HepG2 (cell line): ENCODE measurements around the gene PXDC1. TPM values are rescaled to one million over a fixed set of nuclear protein-coding genes. Genes with fewer than 3 reads are reported as not detected.

Source experiments
- ARID5B ChIP-seq: IDR thresholded peaks from 2 replicates; pipeline ENCODE4 v1.4.0; 2020; ENCODE audit warnings: mild to moderate bottlenecking, missing genetic modification reagents
- ARNT2 ChIP-seq: sonication (generic); formaldehyde crosslinking; IDR thresholded peaks from 2 replicates; pipeline ENCODE4 v1.8.0; 2022; ENCODE audit warnings: mild to moderate bottlenecking, low read depth, missing genetic modification reagents, moderate library complexity
- BCL6 ChIP-seq: IDR thresholded peaks from 2 replicates; pipeline ENCODE4 v1.6.1; 2016; ENCODE audit warnings: missing genetic modification reagents, missing compliant biosample characterization
- HDAC2 ChIP-seq: sonication (generic); formaldehyde crosslinking; IDR thresholded peaks from 2 replicates; pipeline ENCODE4 v1.4.0; 2020; ENCODE audit warnings: missing genetic modification reagents
- HNRNPLL ChIP-seq: fragments of 200-400 bp; formaldehyde crosslinking; IDR thresholded peaks from 2 replicates; pipeline ENCODE4 v1.6.1; 2017; ENCODE audit warnings: mild to moderate bottlenecking, low read depth, low read length; ENCODE audit not compliant: poor library complexity, severe bottlenecking
- KMT2B ChIP-seq: IDR thresholded peaks from 2 replicates; pipeline ENCODE4 v1.6.1; 2016; ENCODE audit warnings: missing genetic modification reagents, missing compliant biosample characterization
- NBN ChIP-seq: fragments of 450-650 bp; conservative IDR thresholded peaks from 2 replicates; pipeline ENCODE4 v1.6.1; 2017
- SRY ChIP-seq: sonication (generic); formaldehyde crosslinking; IDR thresholded peaks from 2 replicates; pipeline ENCODE4 v1.8.0; 2022; ENCODE audit warnings: mild to moderate bottlenecking, missing genetic modification reagents
- ZC3H4 ChIP-seq: sonication (generic); formaldehyde crosslinking; IDR thresholded peaks from 2 replicates; pipeline ENCODE4 v1.4.0; 2020; ENCODE audit warnings: missing genetic modification reagents, borderline replicate concordance
- ZNF12 ChIP-seq: sonication (generic); formaldehyde crosslinking; IDR thresholded peaks from 2 replicates; pipeline ENCODE4 v1.5.0; 2020; ENCODE audit warnings: missing genetic modification reagents
- ZNF280D ChIP-seq: sonication (generic); formaldehyde crosslinking; IDR thresholded peaks from 2 replicates; pipeline ENCODE4 v1.5.1; 2020; ENCODE audit warnings: mild to moderate bottlenecking, missing genetic modification reagents
- ZNF354B ChIP-seq: sonication (generic); formaldehyde crosslinking; IDR thresholded peaks from 2 replicates; pipeline ENCODE4 v1.8.0; 2022; ENCODE audit warnings: mild to moderate bottlenecking, missing genetic modification reagents
- ZNF563 ChIP-seq: sonication (generic); formaldehyde crosslinking; IDR thresholded peaks from 2 replicates; pipeline ENCODE4 v1.8.0; 2022; ENCODE audit warnings: mild to moderate bottlenecking, moderate library complexity, missing genetic modification reagents
- ZNF616 ChIP-seq: sonication (generic); formaldehyde crosslinking; IDR thresholded peaks from 2 replicates; pipeline ENCODE4 v1.5.0; 2020; ENCODE audit warnings: low read depth, mild to moderate bottlenecking, missing genetic modification reagents
- polyA plus RNA-seq, 8 experiments: library from polyadenylated mRNA; depleted of rRNA in 3 of 8; stranded (reverse) in 7 of 8; unstranded in 1 of 8; fragments of >200 nt; fragmentation: Illumina TruSeq in 4 of 8; extraction: Trizol in 4 of 8; gene quantifications; 2 replicates each; pipeline versions ENCODE4 v1.2.1 to v1.2.3, GENCODE V29; 2011 to 2016; ENCODE audit warnings: low read depth in 4 of 8, missing spikeins in 1 of 8, mixed read lengths in 1 of 8; ENCODE audit not compliant: insufficient read depth in 1 of 8
- total RNA-seq, 5 experiments: library from RNA; depleted of rRNA; stranded (reverse); fragments of >200 nt; fragmentation: Illumina TruSeq; extraction: Trizol; gene quantifications; 2 replicates each; pipeline ENCODE4 v1.2.3, GENCODE V29; 2016; ENCODE audit warnings: low read depth in 1 of 5
- TF ChIP-seq, protein P1 (sequence below): sonication (generic); formaldehyde crosslinking; IDR thresholded peaks from 2 replicates; pipeline ENCODE4 v1.4.0; 2020; ENCODE audit warnings: missing genetic modification reagents
- TF ChIP-seq, protein P2 (sequence below): sonication (generic); formaldehyde crosslinking; IDR thresholded peaks from 2 replicates; pipeline ENCODE4 v1.5.1; 2020; ENCODE audit warnings: mild to moderate bottlenecking, missing genetic modification reagents, moderate library complexity

Gene PXDC1
- total and polyA plus RNA-seq, 2 of the 13 experiments (the other 11 are each of a cell fraction or from before 2014, with no cell fraction given) = 32.4 to 34.7 TPM

DNA sequence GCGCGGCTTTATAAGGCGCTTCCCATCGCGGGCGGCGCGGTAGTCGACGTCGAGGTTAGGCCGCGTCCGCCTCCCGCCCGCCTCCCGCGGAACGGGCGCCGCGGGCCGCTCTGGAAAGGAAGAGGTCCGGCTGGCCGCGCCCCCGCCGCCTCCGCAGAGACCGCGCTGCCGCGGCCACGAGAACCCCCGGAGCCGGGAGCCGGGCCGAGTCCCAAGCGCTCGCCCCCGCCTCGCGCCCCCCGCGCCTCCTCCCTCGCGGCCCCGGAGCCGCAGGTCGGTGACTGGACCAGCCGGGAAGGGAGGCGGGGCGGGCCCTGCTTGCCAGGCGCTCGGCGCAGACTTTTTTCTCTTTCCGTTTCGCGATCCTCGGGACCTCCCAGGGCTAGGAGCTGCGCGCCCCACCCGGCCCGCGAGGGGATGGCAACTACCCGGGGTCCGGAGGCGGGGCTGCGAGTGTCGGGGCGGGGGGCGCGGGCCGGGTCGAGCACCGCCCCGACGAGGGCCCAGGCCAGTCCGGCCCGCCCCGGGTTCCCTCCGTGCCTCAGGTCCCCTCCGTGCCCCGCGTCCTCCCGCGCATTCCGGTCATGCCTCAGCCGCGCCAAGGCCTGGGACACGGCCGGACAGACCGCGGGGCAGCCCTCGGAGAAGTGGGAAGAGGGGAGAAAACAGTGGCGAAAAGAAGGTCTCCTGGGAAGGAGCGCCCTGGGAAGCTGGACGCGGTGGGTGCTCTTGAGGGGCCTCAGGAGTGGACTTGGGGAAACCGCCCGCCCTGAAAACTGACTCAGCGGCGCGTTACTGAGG is 417 bp upstream of the PXDC1 start (continued):
- TF ChIP-seq HNRNPLL (peak; percentile 29), BCL6 (CRISPR knock-in tag) (peak; percentile 63; the same call in 1 of the 2 replicates), ZC3H4 (no peak), ARNT2 (CRISPR knock-in tag) (0 out of 2 replicates have a peak, but pooled peaks have one; percentile 33), ARID5B (peak; percentile 61), HDAC2 (CRISPR knock-in tag) (peak; percentile 28; the same call in 1 of the 2 replicates), ZNF280D (CRISPR knock-in tag) (peak; percentile 38; the same call in 1 of the 2 replicates), SRY (CRISPR knock-in tag) (peak; percentile 75; the same call in 1 of the 2 replicates), ZNF616 (no peak; the same call in 1 of the 2 replicates), ZNF563 (peak; percentile 96; the same call in 1 of the 2 replicates), KMT2B (peak; percentile 36; the same call in 1 of the 2 replicates), ZNF354B (no peak), NBN (no peak), ZNF12 (CRISPR knock-in tag) (0 out of 2 replicates have a peak, but pooled peaks have one; percentile 13)
- TF ChIP-seq, protein P1, sequence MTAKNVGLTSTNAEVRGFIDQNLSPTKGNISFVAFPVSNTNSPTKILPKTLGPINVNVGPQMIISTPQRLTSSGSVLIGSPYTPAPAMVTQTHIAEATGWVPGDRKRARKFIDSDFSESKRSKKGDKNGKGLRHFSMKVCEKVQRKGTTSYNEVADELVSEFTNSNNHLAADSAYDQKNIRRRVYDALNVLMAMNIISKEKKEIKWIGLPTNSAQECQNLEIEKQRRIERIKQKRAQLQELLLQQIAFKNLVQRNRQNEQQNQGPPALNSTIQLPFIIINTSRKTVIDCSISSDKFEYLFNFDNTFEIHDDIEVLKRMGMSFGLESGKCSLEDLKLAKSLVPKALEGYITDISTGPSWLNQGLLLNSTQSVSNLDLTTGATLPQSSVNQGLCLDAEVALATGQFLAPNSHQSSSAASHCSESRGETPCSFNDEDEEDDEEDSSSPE (CRISPR knock-in tag) = peak; percentile 64; the same call in 1 of the 2 replicates
- TF ChIP-seq, protein P2, sequence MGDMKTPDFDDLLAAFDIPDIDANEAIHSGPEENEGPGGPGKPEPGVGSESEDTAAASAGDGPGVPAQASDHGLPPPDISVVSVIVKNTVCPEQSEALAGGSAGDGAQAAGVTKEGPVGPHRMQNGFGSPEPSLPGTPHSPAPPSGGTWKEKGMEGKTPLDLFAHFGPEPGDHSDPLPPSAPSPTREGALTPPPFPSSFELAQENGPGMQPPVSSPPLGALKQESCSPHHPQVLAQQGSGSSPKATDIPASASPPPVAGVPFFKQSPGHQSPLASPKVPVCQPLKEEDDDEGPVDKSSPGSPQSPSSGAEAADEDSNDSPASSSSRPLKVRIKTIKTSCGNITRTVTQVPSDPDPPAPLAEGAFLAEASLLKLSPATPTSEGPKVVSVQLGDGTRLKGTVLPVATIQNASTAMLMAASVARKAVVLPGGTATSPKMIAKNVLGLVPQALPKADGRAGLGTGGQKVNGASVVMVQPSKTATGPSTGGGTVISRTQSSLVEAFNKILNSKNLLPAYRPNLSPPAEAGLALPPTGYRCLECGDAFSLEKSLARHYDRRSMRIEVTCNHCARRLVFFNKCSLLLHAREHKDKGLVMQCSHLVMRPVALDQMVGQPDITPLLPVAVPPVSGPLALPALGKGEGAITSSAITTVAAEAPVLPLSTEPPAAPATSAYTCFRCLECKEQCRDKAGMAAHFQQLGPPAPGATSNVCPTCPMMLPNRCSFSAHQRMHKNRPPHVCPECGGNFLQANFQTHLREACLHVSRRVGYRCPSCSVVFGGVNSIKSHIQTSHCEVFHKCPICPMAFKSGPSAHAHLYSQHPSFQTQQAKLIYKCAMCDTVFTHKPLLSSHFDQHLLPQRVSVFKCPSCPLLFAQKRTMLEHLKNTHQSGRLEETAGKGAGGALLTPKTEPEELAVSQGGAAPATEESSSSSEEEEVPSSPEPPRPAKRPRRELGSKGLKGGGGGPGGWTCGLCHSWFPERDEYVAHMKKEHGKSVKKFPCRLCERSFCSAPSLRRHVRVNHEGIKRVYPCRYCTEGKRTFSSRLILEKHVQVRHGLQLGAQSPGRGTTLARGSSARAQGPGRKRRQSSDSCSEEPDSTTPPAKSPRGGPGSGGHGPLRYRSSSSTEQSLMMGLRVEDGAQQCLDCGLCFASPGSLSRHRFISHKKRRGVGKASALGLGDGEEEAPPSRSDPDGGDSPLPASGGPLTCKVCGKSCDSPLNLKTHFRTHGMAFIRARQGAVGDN = peak; percentile 80
